HG03139 (cell line): ENCODE measurements around the gene OR52L1.

ENCODE experiments used
- ATAC-seq: cut with Tn5 transposase; IDR thresholded peaks from one replicate; pipeline ENCODE4 v1.9.1; 2021; ENCODE audit not compliant: unreplicated experiment

OR52L1 gene

DNA sequence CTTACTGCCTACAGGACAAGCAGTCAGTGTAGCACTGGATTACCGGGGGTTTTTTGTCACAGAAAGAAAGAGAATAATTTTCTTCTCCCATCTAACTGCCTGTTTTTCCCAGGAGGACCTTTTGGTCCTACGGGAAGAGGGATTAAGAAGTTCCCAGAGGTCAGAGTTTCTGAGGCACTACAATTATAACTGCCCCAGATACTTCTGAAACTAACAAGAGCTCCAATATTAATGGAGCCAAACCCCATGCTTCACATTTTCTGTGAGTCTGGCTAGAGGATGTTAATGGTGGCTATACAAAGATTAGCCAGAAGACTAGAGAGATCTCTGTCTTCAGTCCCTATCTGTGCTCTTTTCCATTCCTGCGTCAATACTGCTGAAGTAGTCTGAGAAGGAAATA is 44.8 kb downstream of the OR52L1 start, which contains the start of gene OR56A3:
OR56A3 (plus strand) TSS at position 301 of the 400 bp plus-strand sequence. CDS start 5,096 bp downstream, outside the sequence.
- ATAC-seq: no peak

- no peak for ATAC-seq
Observed at GRCh38 chr11:5940748-5941147, 46.0 kb downstream of the OR52L1 start.

DNA sequence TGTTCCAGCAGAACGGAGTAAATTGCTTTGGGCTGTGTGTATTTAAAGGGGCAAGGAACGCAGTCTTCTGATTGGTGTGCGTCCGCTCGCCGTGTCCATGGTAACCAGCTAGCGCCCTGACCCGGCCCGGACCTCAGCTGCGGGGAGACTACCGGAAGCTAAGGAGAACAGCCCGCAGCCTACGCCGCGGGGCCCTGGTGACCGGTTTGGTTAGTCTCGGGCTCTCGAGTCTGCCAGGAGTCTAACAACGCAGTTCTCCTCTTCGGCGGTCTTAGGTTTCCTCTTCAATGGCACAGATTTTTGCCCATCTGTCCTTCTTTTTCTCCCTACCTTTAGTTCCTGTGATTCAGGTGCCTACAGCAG is 48.2 kb downstream of the OR52L1 start:
- peak; percentile 95 for ATAC-seq

DNA sequence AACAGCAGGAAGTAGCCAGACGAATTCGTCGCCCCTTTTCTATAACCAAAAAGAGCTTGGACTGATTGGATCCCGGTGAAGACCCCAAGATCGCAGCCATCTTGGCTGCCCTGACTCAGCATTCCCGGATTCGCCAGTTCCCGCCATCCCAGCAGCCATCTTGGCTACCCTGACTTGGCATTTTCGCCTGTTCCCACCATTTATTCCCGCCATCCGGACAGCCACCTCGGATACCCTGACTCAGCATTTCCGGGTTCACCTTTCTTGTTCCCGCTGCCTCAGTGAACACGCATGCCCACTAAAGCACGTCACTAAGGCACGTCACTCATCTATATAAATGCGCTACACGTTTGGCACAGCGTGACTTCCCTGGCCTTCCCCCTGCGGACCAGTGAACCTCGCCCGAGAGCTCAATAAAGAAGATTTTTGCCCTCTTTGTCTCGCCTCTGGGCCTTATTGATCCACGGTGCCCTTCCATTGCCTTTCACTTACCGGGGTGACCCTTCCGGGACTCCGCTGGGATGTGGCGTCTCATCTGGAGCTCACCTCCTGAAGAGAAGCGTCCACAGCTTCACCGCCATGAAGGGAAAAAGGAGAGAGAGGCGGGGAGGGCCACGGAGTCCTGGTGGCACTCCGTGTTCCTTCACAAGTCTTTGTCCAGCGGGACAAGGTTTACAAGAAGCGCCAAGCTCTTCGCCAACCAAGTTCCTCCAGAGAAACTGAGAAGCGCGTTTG is 48.8 kb downstream of the OR52L1 start:
- ATAC-seq: peak; percentile 44
